ENCODE measurements around the gene ZNF184.

Gene ZNF184

GRCh38 chr6:27470023-27470422 is 2.9 kb downstream of the ZNF184 start:
- TF ChIP-seq MAX (IDR thresholded peaks at IDR 0.05; ENCODE audit: low read depth, low read length): no peak
- TF ChIP-seq MYC (IDR thresholded peaks at IDR 0.05; ENCODE audit: low read depth, low read length): no peak
- TF ChIP-seq CTCF (IDR thresholded peaks at IDR 0.05; ENCODE audit: low read depth, low read length): no peak
- no peak for TF ChIP-seq POLR2A (IDR thresholded peaks at IDR 0.05; ENCODE audit: extremely low read depth, insufficient read length)
- no peak for DNase-seq (ENCODE audit: low read depth)
- peak overlapping the region; percentile 96 for H3K4me3 ChIP-seq (ENCODE audit: low read depth, low read length)

DNA sequence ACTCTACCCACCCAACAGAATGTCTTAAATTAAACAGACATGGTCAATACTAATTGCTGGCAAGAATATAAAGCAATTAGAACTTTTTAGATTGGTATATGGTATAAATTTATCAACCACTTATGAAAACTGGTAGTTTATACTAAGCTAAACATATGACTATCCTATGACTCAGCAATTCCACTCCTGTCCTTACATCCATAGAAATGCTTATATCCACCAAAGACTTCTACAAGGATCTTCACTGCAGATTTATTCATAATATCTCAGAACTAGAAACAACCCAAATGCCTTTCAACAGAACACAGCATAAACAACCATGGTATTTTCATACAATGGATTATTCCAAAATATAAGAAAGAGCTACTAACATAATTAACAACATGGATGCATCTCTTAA is 4.6 kb downstream of the ZNF184 start:
- DNase-seq (ENCODE audit: low read depth): no peak
- peak overlapping the region; percentile 32 for H3K4me3 ChIP-seq (ENCODE audit: low read depth, low read length)
- TF ChIP-seq MYC (IDR thresholded peaks at IDR 0.05; ENCODE audit: low read depth, low read length) (no peak), MAX (IDR thresholded peaks at IDR 0.05; ENCODE audit: low read depth, low read length) (no peak), CTCF (IDR thresholded peaks at IDR 0.05; ENCODE audit: low read depth, low read length) (no peak), POLR2A (IDR thresholded peaks at IDR 0.05; ENCODE audit: extremely low read depth, insufficient read length) (no peak)

DNA sequence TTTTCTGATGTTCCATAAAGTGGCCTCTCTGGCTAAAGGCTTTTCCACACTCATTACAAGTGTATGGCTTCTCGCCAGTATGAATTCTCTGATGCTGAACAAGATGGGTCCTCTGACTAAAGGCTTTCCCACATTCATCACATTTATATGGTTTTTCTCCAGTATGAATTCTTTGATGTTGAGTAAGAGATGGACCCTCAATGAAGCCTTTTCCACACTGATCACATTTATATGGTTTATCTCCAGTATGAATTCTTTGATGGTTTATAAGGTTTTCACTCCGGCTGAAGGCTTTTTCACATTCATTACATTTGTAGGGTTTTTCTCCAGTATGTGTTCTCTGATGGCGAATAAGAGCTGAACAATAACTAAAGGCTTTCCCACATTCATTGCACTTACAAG is 20.4 kb downstream of the ZNF184 start:
- peak; percentile 16 for DNase-seq (ENCODE audit: low read depth)
- H3K4me3 ChIP-seq (ENCODE audit: low read depth, low read length): no peak overlapping the region
- TF ChIP-seq MYC (IDR thresholded peaks at IDR 0.05; ENCODE audit: low read depth, low read length) (no peak), POLR2A (IDR thresholded peaks at IDR 0.05; ENCODE audit: extremely low read depth, insufficient read length) (no peak), CTCF (IDR thresholded peaks at IDR 0.05; ENCODE audit: low read depth, low read length) (no peak), MAX (IDR thresholded peaks at IDR 0.05; ENCODE audit: low read depth, low read length) (no peak)

- DNase-seq (ENCODE audit: low read depth): no peak
- TF ChIP-seq CTCF (IDR thresholded peaks at IDR 0.05; ENCODE audit: low read depth, low read length): no peak
- TF ChIP-seq POLR2A (IDR thresholded peaks at IDR 0.05; ENCODE audit: extremely low read depth, insufficient read length): no peak
- TF ChIP-seq MYC (IDR thresholded peaks at IDR 0.05; ENCODE audit: low read depth, low read length): no peak
- no peak for TF ChIP-seq MAX (IDR thresholded peaks at IDR 0.05; ENCODE audit: low read depth, low read length)
- H3K4me3 ChIP-seq (ENCODE audit: low read depth, low read length): no peak overlapping the region
Observed at GRCh38 chr6:27451660-27452390, 21.1 kb downstream of the ZNF184 start.

- TF ChIP-seq MYC (IDR thresholded peaks at IDR 0.05; ENCODE audit: low read depth, low read length) (no peak), CTCF (IDR thresholded peaks at IDR 0.05; ENCODE audit: low read depth, low read length) (no peak), MAX (IDR thresholded peaks at IDR 0.05; ENCODE audit: low read depth, low read length) (no peak), POLR2A (IDR thresholded peaks at IDR 0.05; ENCODE audit: extremely low read depth, insufficient read length) (no peak)
- no peak overlapping the region for H3K4me3 ChIP-seq (ENCODE audit: low read depth, low read length)
- no peak for DNase-seq (ENCODE audit: low read depth)
Observed at GRCh38 chr6:27448456-27448855, 24.4 kb downstream of the ZNF184 start.
